HepG2 (cell line): ENCODE measurements around the gene MEX3A. TPM values are rescaled to one million over a fixed set of nuclear protein-coding genes. Genes with fewer than 3 reads are reported as not detected.

Source experiments
- ATF7 ChIP-seq, 2 experiments: fragments of 450-650 bp in 1 of 2; sonication (generic) in 1 of 2; formaldehyde crosslinking in 1 of 2; IDR thresholded peaks; 2 replicates each; pipeline versions ENCODE4 v1.4.0 to v1.6.1; 2016 to 2020; ENCODE audit warnings: antibody characterized with exemption in 1 of 2, mild to moderate bottlenecking in 1 of 2, missing genetic modification reagents in 1 of 2
- FOXM1 ChIP-seq: sonication (generic); formaldehyde crosslinking; IDR thresholded peaks from 2 replicates; pipeline ENCODE4 v1.5.0; 2020; ENCODE audit warnings: missing genetic modification reagents
- GPN1 ChIP-seq: sonication (generic); formaldehyde crosslinking; IDR thresholded peaks from 2 replicates; pipeline ENCODE4 v1.5.1; 2020; ENCODE audit warnings: missing genetic modification reagents, borderline replicate concordance
- NR3C1 ChIP-seq: sonication (generic); formaldehyde crosslinking; IDR thresholded peaks from 2 replicates; pipeline ENCODE4 v1.4.0; 2020; ENCODE audit warnings: missing genetic modification reagents
- SCMH1 ChIP-seq: sonication (generic); formaldehyde crosslinking; IDR thresholded peaks from 2 replicates; pipeline ENCODE4 v1.9.0; 2021; ENCODE audit warnings: missing genetic modification reagents, mild to moderate bottlenecking, borderline replicate concordance
- SOX13 ChIP-seq, 3 experiments: fragments of 450-650 bp in 1 of 3; sonication (generic) in 1 of 3; formaldehyde crosslinking in 1 of 3; IDR thresholded peaks in 2 of 3; conservative IDR thresholded peaks in 1 of 3; 2 replicates each; pipeline versions ENCODE4 v1.5.0 to v1.6.1; 2016 to 2020; ENCODE audit warnings: antibody characterized with exemption in 1 of 3, mild to moderate bottlenecking in 1 of 3, missing compliant biosample characterization in 1 of 3, missing genetic modification reagents in 1 of 3, moderate library complexity in 1 of 3
- STAG1 ChIP-seq: sonication (generic); formaldehyde crosslinking; IDR thresholded peaks from 2 replicates; pipeline ENCODE4 v1.4.0; 2020; ENCODE audit warnings: missing genetic modification reagents
- STAT5B ChIP-seq: sonication (generic); formaldehyde crosslinking; IDR thresholded peaks from 2 replicates; pipeline ENCODE4 v1.4.0; 2020; ENCODE audit warnings: missing genetic modification reagents
- ZBTB1 ChIP-seq: sonication (generic); formaldehyde crosslinking; IDR thresholded peaks from 2 replicates; pipeline ENCODE4 v1.4.0; 2020; ENCODE audit warnings: missing genetic modification reagents, borderline replicate concordance
- ZNF343 ChIP-seq: sonication (generic); formaldehyde crosslinking; IDR thresholded peaks from 2 replicates; pipeline ENCODE4 v1.4.0; 2020; ENCODE audit warnings: mild to moderate bottlenecking, missing genetic modification reagents
- ZNF672 ChIP-seq: sonication (generic); formaldehyde crosslinking; IDR thresholded peaks from 2 replicates; pipeline ENCODE4 v1.8.1; 2022; ENCODE audit warnings: missing genetic modification reagents
- polyA plus RNA-seq, 8 experiments: library from polyadenylated mRNA; depleted of rRNA in 3 of 8; stranded (reverse) in 7 of 8; unstranded in 1 of 8; fragments of >200 nt; fragmentation: Illumina TruSeq in 4 of 8; extraction: Trizol in 4 of 8; gene quantifications; 2 replicates each; pipeline versions ENCODE4 v1.2.1 to v1.2.3, GENCODE V29; 2011 to 2016; ENCODE audit warnings: low read depth in 4 of 8, missing spikeins in 1 of 8, mixed read lengths in 1 of 8; ENCODE audit not compliant: insufficient read depth in 1 of 8
- total RNA-seq, 5 experiments: library from RNA; depleted of rRNA; stranded (reverse); fragments of >200 nt; fragmentation: Illumina TruSeq; extraction: Trizol; gene quantifications; 2 replicates each; pipeline ENCODE4 v1.2.3, GENCODE V29; 2016; ENCODE audit warnings: low read depth in 1 of 5
- TF ChIP-seq, protein P1 (sequence below): sonication (generic); formaldehyde crosslinking; conservative IDR thresholded peaks from 2 replicates; pipeline ENCODE4 v1.4.0; 2020; ENCODE audit warnings: missing genetic modification reagents
- TF ChIP-seq, protein P2 (sequence below): sonication (generic); formaldehyde crosslinking; IDR thresholded peaks from 2 replicates; pipeline ENCODE4 v1.9.0; 2021; ENCODE audit warnings: missing genetic modification reagents, mild to moderate bottlenecking, borderline replicate concordance
- TF ChIP-seq, protein P3 (sequence below): sonication (generic); formaldehyde crosslinking; IDR thresholded peaks from 2 replicates; pipeline ENCODE4 v1.4.0; 2020; ENCODE audit warnings: mild to moderate bottlenecking, missing genetic modification reagents
- TF ChIP-seq, protein P4 (sequence below): sonication (generic); formaldehyde crosslinking; IDR thresholded peaks from 2 replicates; pipeline ENCODE4 v1.4.0; 2020; ENCODE audit warnings: low read depth, mild to moderate bottlenecking, missing genetic modification reagents
- TF ChIP-seq, protein P5 (sequence below), 2 experiments: IDR thresholded peaks; 2 replicates each; pipeline ENCODE4 v1.6.1; 2011 to 2012; ENCODE audit warnings: low read length in 2 of 2, borderline replicate concordance in 1 of 2, low read depth in 1 of 2, mild to moderate bottlenecking in 1 of 2, moderate library complexity in 1 of 2

The MEX3A gene
- total and polyA plus RNA-seq, 2 of the 13 experiments (the other 11 are each of a cell fraction or from before 2014, with no cell fraction given) = 7.6 to 9.1 TPM

DNA sequence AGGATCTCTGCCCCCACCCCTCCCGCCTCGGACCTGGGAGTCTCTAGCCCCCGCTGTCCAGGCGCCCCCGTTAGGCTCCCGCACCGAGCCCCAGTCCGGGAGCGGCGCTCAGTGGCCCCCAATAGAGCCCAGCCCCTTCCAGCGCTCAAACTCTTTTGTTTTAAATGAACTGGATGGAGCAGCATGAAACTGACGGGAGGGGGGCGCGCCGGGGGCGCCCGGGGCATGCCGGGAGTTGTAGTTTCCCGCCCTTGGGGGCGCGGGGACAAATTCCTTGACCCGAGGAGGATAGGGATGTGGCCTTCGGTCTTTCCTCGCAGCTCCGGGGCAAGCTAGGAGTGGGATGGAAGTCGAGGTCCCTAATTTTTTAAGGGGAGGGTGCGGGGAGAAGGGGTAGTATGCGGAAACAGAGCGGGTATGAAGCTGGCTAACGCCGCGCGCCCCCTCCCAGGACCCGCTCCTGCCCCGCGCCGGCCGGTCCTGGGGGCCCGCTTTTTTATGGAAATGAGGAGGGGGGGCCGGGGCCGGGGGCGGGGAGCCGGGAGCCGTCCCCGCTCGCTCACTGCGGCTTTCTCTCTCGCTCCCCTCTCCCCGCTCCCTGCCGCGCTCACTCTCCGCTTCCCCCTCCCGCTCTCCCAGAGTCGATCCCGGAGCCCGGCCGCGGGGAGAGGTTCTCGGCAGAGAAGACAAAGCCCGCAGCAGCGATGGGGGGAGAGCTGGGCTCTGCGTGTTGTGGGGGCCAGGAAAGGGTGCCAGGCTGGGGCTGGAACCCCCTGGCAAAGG lies at the start of gene MEX3A (continued):
- TF ChIP-seq SOX13 (IDR thresholded peaks at IDR 0.05) = no peak
- peak in 1 of 2 experiments; percentile 22; a peak in 1 of 4 replicates for TF ChIP-seq SOX13 (CRISPR knock-in tag; conservative IDR thresholded peaks at IDR 0.05 in 1 of 2, IDR thresholded peaks at IDR 0.05 in 1 of 2)
- no peak for TF ChIP-seq ATF7 (IDR thresholded peaks at IDR 0.05)
- 0 out of 2 replicates have a peak, but pooled peaks have one; percentile 7 for TF ChIP-seq ATF7 (CRISPR knock-in tag; IDR thresholded peaks at IDR 0.05)
- TF ChIP-seq, protein P1, sequence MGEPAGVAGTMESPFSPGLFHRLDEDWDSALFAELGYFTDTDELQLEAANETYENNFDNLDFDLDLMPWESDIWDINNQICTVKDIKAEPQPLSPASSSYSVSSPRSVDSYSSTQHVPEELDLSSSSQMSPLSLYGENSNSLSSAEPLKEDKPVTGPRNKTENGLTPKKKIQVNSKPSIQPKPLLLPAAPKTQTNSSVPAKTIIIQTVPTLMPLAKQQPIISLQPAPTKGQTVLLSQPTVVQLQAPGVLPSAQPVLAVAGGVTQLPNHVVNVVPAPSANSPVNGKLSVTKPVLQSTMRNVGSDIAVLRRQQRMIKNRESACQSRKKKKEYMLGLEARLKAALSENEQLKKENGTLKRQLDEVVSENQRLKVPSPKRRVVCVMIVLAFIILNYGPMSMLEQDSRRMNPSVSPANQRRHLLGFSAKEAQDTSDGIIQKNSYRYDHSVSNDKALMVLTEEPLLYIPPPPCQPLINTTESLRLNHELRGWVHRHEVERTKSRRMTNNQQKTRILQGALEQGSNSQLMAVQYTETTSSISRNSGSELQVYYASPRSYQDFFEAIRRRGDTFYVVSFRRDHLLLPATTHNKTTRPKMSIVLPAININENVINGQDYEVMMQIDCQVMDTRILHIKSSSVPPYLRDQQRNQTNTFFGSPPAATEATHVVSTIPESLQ (CRISPR knock-in tag) = no peak
- TF ChIP-seq, protein P2, sequence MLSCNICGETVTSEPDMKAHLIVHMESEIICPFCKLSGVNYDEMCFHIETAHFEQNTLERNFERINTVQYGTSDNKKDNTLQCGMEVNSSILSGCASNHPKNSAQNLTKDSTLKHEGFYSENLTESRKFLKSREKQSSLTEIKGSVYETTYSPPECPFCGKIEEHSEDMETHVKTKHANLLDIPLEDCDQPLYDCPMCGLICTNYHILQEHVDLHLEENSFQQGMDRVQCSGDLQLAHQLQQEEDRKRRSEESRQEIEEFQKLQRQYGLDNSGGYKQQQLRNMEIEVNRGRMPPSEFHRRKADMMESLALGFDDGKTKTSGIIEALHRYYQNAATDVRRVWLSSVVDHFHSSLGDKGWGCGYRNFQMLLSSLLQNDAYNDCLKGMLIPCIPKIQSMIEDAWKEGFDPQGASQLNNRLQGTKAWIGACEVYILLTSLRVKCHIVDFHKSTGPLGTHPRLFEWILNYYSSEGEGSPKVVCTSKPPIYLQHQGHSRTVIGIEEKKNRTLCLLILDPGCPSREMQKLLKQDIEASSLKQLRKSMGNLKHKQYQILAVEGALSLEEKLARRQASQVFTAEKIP = no peak
- TF ChIP-seq, protein P3, sequence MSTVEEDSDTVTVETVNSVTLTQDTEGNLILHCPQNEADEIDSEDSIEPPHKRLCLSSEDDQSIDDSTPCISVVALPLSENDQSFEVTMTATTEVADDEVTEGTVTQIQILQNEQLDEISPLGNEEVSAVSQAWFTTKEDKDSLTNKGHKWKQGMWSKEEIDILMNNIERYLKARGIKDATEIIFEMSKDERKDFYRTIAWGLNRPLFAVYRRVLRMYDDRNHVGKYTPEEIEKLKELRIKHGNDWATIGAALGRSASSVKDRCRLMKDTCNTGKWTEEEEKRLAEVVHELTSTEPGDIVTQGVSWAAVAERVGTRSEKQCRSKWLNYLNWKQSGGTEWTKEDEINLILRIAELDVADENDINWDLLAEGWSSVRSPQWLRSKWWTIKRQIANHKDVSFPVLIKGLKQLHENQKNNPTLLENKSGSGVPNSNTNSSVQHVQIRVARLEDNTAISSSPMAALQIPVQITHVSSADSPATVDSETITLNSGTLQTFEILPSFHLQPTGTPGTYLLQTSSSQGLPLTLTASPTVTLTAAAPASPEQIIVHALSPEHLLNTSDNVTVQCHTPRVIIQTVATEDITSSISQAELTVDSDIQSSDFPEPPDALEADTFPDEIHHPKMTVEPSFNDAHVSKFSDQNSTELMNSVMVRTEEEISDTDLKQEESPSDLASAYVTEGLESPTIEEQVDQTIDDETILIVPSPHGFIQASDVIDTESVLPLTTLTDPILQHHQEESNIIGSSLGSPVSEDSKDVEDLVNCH (CRISPR knock-in tag) = no peak
- TF ChIP-seq ZBTB1 (CRISPR knock-in tag) = no peak
- TF ChIP-seq ZNF343 = 0 out of 2 replicates have a peak, but pooled peaks have one; percentile 45
- no peak for TF ChIP-seq STAT5B (CRISPR knock-in tag)
- TF ChIP-seq, protein P4, sequence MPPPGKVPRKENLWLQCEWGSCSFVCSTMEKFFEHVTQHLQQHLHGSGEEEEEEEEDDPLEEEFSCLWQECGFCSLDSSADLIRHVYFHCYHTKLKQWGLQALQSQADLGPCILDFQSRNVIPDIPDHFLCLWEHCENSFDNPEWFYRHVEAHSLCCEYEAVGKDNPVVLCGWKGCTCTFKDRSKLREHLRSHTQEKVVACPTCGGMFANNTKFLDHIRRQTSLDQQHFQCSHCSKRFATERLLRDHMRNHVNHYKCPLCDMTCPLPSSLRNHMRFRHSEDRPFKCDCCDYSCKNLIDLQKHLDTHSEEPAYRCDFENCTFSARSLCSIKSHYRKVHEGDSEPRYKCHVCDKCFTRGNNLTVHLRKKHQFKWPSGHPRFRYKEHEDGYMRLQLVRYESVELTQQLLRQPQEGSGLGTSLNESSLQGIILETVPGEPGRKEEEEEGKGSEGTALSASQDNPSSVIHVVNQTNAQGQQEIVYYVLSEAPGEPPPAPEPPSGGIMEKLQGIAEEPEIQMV (CRISPR knock-in tag) = no peak
- TF ChIP-seq STAG1 (CRISPR knock-in tag) = no peak
- TF ChIP-seq NR3C1 (CRISPR knock-in tag) = no peak
- no peak for TF ChIP-seq FOXM1 (CRISPR knock-in tag)
- no peak for TF ChIP-seq ZNF672 (CRISPR knock-in tag)
- no peak for TF ChIP-seq GPN1 (CRISPR knock-in tag)
- TF ChIP-seq, protein P5, sequence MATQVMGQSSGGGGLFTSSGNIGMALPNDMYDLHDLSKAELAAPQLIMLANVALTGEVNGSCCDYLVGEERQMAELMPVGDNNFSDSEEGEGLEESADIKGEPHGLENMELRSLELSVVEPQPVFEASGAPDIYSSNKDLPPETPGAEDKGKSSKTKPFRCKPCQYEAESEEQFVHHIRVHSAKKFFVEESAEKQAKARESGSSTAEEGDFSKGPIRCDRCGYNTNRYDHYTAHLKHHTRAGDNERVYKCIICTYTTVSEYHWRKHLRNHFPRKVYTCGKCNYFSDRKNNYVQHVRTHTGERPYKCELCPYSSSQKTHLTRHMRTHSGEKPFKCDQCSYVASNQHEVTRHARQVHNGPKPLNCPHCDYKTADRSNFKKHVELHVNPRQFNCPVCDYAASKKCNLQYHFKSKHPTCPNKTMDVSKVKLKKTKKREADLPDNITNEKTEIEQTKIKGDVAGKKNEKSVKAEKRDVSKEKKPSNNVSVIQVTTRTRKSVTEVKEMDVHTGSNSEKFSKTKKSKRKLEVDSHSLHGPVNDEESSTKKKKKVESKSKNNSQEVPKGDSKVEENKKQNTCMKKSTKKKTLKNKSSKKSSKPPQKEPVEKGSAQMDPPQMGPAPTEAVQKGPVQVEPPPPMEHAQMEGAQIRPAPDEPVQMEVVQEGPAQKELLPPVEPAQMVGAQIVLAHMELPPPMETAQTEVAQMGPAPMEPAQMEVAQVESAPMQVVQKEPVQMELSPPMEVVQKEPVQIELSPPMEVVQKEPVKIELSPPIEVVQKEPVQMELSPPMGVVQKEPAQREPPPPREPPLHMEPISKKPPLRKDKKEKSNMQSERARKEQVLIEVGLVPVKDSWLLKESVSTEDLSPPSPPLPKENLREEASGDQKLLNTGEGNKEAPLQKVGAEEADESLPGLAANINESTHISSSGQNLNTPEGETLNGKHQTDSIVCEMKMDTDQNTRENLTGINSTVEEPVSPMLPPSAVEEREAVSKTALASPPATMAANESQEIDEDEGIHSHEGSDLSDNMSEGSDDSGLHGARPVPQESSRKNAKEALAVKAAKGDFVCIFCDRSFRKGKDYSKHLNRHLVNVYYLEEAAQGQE (IDR thresholded peaks at IDR 0.05; ENCODE audit: borderline replicate concordance in 1 of 2, low read depth in 1 of 2, low read length in 2 of 2) = no peak
- no peak for TF ChIP-seq SCMH1
